GM18907 (cell line): Measurements from ENCODE around the gene IL17RB.

Experiments
- ATAC-seq: cut with Tn5 transposase; IDR thresholded peaks from one replicate; pipeline ENCODE4 v1.9.1; 2021; ENCODE audit warnings: mild to moderate bottlenecking, moderate library complexity; ENCODE audit not compliant: unreplicated experiment

Gene IL17RB

DNA sequence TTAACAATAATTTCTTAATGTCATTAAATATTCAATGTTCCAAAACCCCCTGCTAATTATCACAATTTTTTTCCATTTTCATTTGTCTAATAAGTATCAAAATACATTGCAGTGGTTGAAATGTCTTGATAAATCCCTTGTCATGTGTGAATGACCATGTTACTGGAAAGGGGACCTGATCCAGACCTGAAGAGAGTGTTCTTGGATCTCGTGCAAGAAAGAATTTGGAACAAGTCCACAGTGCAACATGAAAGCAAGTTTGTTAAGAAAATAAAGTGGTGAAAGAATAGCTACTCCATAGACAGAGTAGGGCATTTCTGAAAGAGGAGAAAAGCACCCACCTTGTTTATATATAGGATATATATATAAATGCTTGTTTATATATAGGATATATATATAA is 55.7 kb downstream of the IL17RB start:
- no peak for ATAC-seq

DNA sequence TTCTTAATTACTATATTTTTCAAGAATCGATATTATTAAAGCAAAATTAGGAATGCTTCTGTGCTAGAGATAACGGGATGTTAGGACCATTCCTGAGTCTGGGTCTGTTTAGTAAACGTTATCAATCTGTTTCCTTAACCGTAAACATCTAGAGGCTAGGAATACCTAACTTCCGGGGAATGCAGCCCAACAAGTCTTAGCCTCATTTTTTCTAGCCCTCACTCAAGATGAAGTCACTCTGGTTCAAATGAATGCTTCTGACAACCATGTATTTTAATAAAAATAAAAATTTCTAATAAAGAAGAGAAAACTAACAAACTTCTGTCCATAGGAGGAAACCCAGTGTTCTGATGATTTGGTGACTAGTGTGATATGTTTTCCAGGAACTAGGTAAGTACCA is 56.3 kb downstream of the IL17RB start:
- no peak for ATAC-seq

DNA sequence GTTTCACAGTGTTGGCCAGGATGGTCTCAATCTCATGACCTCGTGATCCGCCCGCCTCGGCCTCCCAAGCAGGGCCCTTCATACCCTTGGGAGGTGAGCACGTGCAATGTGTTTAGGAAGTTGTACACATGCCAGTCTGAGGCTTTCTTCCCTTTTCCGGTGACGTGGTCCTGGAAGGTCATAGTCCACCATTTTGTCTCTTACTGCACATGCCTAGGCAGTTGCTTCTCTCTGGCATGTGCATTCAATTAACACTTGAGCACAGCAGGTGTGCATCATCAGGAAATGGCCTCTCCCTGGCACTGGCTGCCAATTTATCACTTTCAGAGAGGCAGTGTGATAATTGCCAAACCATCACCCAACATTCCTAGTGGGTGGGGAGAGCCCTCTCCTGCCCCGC is 67.0 kb downstream of the IL17RB start:
- ATAC-seq: no peak
